PC-3 (cell line): ENCODE measurements around the gene PIK3R5. TPM values are rescaled to one million over a fixed set of nuclear protein-coding genes. Genes with fewer than 3 reads are reported as not detected.

Experiments used
- ATAC-seq: fragments of 200-7000 bp; cut with Tn5 transposase; 2 replicates; pipeline ENCODE4 v1.9.1; 2020; ENCODE audit warnings: mild to moderate bottlenecking, moderate library complexity
- BruUV-seq: library from RNA; stranded (reverse); fragments of 400-500 nt; replicated peaks from 2 replicates; lab custom pipeline; 2021; lab: Mats Ljungman, UMichigan
- CTCF ChIA-PET: fragments of 300-600 bp; sonication (Branson Sonifier 250); formaldehyde crosslinking; loops from one replicate; lab custom pipeline; 2022; ENCODE audit warnings: antibody characterized with exemption; lab: Charles Lee
- POLR2A ChIA-PET: fragments of 300-600 bp; sonication (Branson Sonifier 250); formaldehyde crosslinking; loops from one replicate; lab custom pipeline; 2022; ENCODE audit warnings: antibody characterized with exemption; ENCODE audit not compliant: unreplicated experiment; lab: Charles Lee
- DNase-seq: peaks from one replicate; pipeline ENCODE4 v3.0.0-alpha.2; 2015
- H2AFZ ChIP-seq: fragments of 300-600 bp; sonication (generic); 2 replicates; pipeline ENCODE4 v1.6.0; 2016; ENCODE audit warnings: antibody characterized with exemption, low read length
- H3F3A ChIP-seq: fragments of 300-600 bp; sonication (generic); one replicate; pipeline ENCODE4 v1.6.0; 2017; ENCODE audit warnings: antibody characterized with exemption, low read length, control low read depth, mild to moderate bottlenecking; ENCODE audit not compliant: unreplicated experiment
- H3K27ac ChIP-seq: fragments of 300-600 bp; sonication (generic); 2 replicates; pipeline ENCODE4 v1.5.1; 2016; ENCODE audit warnings: mild to moderate bottlenecking, low read length
- H3K27me3 ChIP-seq: fragments of 300-600 bp; sonication (generic); 2 replicates; pipeline ENCODE4 v1.6.1; 2016; ENCODE audit warnings: low read length, mixed read lengths
- H3K36me3 ChIP-seq: fragments of 300-600 bp; sonication (generic); 2 replicates; pipeline ENCODE4 v1.6.1; 2016; ENCODE audit warnings: low read depth, mixed run types, low read length, mixed read lengths
- H3K4me1 ChIP-seq: fragments of 300-600 bp; sonication (generic); 2 replicates; pipeline ENCODE4 v1.5.1; 2016; ENCODE audit warnings: low read length; ENCODE audit not compliant: insufficient read depth
- H3K4me2 ChIP-seq: fragments of 300-600 bp; sonication (generic); 2 replicates; pipeline ENCODE4 v1.6.0; 2016; ENCODE audit warnings: low read length
- H3K4me3 ChIP-seq: fragments of 300-600 bp; sonication (generic); 2 replicates; pipeline ENCODE4 v1.5.1; 2016; ENCODE audit warnings: mild to moderate bottlenecking, low read length, mixed read lengths
- H3K79me2 ChIP-seq: fragments of 300-600 bp; sonication (generic); 2 replicates; pipeline ENCODE4 v1.6.1; 2017; ENCODE audit warnings: low read length, mixed read lengths
- H3K9ac ChIP-seq: fragments of 300-600 bp; sonication (generic); 2 replicates; pipeline ENCODE4 v1.6.0; 2016; ENCODE audit warnings: mild to moderate bottlenecking, low read length
- H3K9me2 ChIP-seq: fragments of 300-600 bp; sonication (generic); replicated peaks from 2 replicates; pipeline ENCODE4 v1.6.1; 2016; ENCODE audit warnings: mixed run types, low read length, mixed read lengths
- H3K9me3 ChIP-seq: fragments of 300-600 bp; sonication (generic); 2 replicates; pipeline ENCODE4 v1.6.1; 2016; ENCODE audit warnings: low read length, mixed read lengths
- H4K20me1 ChIP-seq: fragments of 300-600 bp; sonication (generic); 2 replicates; pipeline ENCODE4 v1.6.1; 2016; ENCODE audit warnings: low read length, mixed read lengths
- CTCF ChIP-seq: fragments of 300-600 bp; sonication (generic); conservative IDR thresholded peaks from 2 replicates; pipeline ENCODE4 v1.5.1; 2017; ENCODE audit warnings: antibody characterized with exemption, low read depth, mild to moderate bottlenecking, low read length
- EZH2 ChIP-seq: fragments of 300-600 bp; sonication (generic); IDR thresholded peaks from one replicate; pipeline ENCODE4 v1.6.1; 2017; ENCODE audit warnings: antibody characterized with exemption, mild to moderate bottlenecking, low read length; ENCODE audit not compliant: unreplicated experiment
- EZH2phosphoT487 ChIP-seq: fragments of 300-600 bp; sonication (generic); IDR thresholded peaks from 2 replicates; pipeline ENCODE4 v1.6.1; 2018; ENCODE audit warnings: mild to moderate bottlenecking, antibody characterized with exemption, low read length, borderline replicate concordance
- intact Hi-C: fragments of 100-400 bp; cut with micrococcal nuclease; formaldehyde crosslinking; loops from 2 replicates; pipeline ENCODE4 v1.9.0; 2023
- total RNA-seq: library from RNA; depleted of rRNA; stranded (reverse); fragments of >200 nt; gene quantifications from 2 replicates; pipeline ENCODE4 v1.2.3, GENCODE V29; 2014

The PIK3R5 gene
- total RNA-seq, 1 experiment from 2014 or later, result not detected

DNA sequence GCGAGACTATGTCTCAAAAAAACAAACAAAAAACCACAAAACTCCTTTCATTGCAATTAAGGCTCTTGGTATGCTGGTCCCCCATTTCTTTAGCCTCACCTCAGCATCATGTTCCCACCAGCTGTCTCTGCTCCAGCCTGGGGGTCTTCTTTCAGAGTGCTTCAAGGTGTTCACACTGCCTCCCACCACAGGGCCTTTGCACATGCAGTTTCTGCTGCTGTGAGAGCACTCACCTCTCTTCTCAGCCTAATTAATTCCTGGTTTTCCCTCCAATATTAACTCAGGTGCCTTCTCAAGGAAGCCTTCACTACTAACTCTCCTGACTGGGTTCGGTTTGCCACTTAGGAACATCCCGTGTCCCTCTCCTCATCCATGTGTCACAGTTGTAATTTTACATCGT lies 82.2 kb downstream of the PIK3R5 start:
- POLR2A ChIA-PET, result no interaction called here
- Histone ChIP-seq H3K9me3 (no peaks in the 10 kb centered on the region), H3K4me1 (no peaks in the 10 kb centered on the region), H2AFZ (no peak overlapping the region), H3K36me3 (no peaks in the 10 kb centered on the region), H3K4me3 (no peak overlapping the region), H3K79me2 (no peaks in the 10 kb centered on the region), H3K9ac (no peak overlapping the region), H3K27me3 (peaks cover 16% of the 10 kb centered on the region), H3F3A (no peaks in the 10 kb centered on the region), H3K4me2 (no peak overlapping the region), H3K9me2 (no peaks in the 10 kb centered on the region), H3K27ac (no peak overlapping the region), H4K20me1 (no peaks in the 10 kb centered on the region)
- intact Hi-C loops, result no loop called here
- no peak for ATAC-seq
- no peak for DNase-seq
- BruUV-seq, result no TSS peak
- TF ChIP-seq CTCF (no peak), EZH2phosphoT487 (no peak), EZH2 (no peak)
- CTCF ChIA-PET, result no interaction called here

GRCh38 chr17:8881606-8882005 lies 83.9 kb downstream of the PIK3R5 start:
- H4K20me1 ChIP-seq, result no peaks in the 10 kb centered on the region
- H3K27ac ChIP-seq, result no peak overlapping the region
- CTCF ChIA-PET, result no interaction called here
- intact Hi-C loops, result no loop called here
- DNase-seq (no peak), ATAC-seq (no peak)
- H3K36me3 ChIP-seq, result no peaks in the 10 kb centered on the region
- no peaks in the 10 kb centered on the region for H3K4me1 ChIP-seq
- no peak overlapping the region for H3K9ac ChIP-seq
- no peak overlapping the region for H3K4me3 ChIP-seq
- no peaks in the 10 kb centered on the region for H3K79me2 ChIP-seq
- TF ChIP-seq EZH2phosphoT487, result no peak
- no peak for TF ChIP-seq CTCF
- TF ChIP-seq EZH2, result no peak
- BruUV-seq, result no TSS peak
- H3K9me2 ChIP-seq, result no peaks in the 10 kb centered on the region
- H3F3A ChIP-seq, result no peaks in the 10 kb centered on the region
- peaks cover 26% of the 10 kb centered on the region for H3K27me3 ChIP-seq
- POLR2A ChIA-PET, result no interaction called here
- no peak overlapping the region for H3K4me2 ChIP-seq
- no peaks in the 10 kb centered on the region for H3K9me3 ChIP-seq
- no peak overlapping the region for H2AFZ ChIP-seq

- Histone ChIP-seq H3K4me3 (no peak overlapping the region), H3K9me2 (no peaks in the 10 kb centered on the region), H3K27ac (no peak overlapping the region), H3K4me2 (no peak overlapping the region), H3K9me3 (no peaks in the 10 kb centered on the region), H3K4me1 (no peaks in the 10 kb centered on the region), H3K79me2 (no peaks in the 10 kb centered on the region), H2AFZ (no peak overlapping the region), H4K20me1 (no peaks in the 10 kb centered on the region), H3F3A (no peaks in the 10 kb centered on the region), H3K9ac (no peak overlapping the region), H3K27me3 (peaks cover 26% of the 10 kb centered on the region), H3K36me3 (no peaks in the 10 kb centered on the region)
- BruUV-seq, result no TSS peak
- TF ChIP-seq EZH2 (no peak), CTCF (no peak), EZH2phosphoT487 (no peak)
- intact Hi-C loops, result no loop called here
- POLR2A ChIA-PET, result no interaction called here
- ATAC-seq (no peak), DNase-seq (no peak)
- CTCF ChIA-PET, result no interaction called here
Observed at GRCh38 chr17:8880466-8880865, 85.0 kb downstream of the PIK3R5 start.
